Urinary bladder (tissue), 4 donors: Measurements from ENCODE around the gene NLGN4X. TPM values are rescaled to one million over a fixed set of nuclear protein-coding genes. Genes with fewer than 3 reads are reported as not detected.

Experiments used
- DNase-seq: peaks from one replicate; pipeline ENCODE4 v3.0.0-alpha.2; 2015; ENCODE audit errors: extremely low spot score
- H3K27ac ChIP-seq: one replicate; pipeline ENCODE4 v1.5.1; 2013; ENCODE audit warnings: low read depth, mild to moderate bottlenecking, moderate library complexity
- H3K36me3 ChIP-seq: one replicate; pipeline ENCODE4 v1.6.1; 2013; ENCODE audit warnings: mild to moderate bottlenecking, moderate library complexity; ENCODE audit not compliant: insufficient read depth
- H3K4me1 ChIP-seq: one replicate; pipeline ENCODE4 v1.6.1; 2013; ENCODE audit warnings: mild to moderate bottlenecking, moderate library complexity; ENCODE audit not compliant: insufficient read depth
- H3K4me3 ChIP-seq: one replicate; pipeline ENCODE4 v1.5.1; 2013; ENCODE audit warnings: low read depth, low read length
- WGBS: extraction: QIAGEN DNeasy Blood & Tissue Kit; methylation state at CpG from one replicate; pipeline ENCODE4 v1.1.7; 2013; 5-methylcytosine and 5-hydroxymethylcytosine counted together
- polyA plus RNA-seq: library from polyadenylated mRNA; stranded (reverse); fragments of 200-250 nt; gene quantifications from one replicate; pipeline ENCODE4 v1.2.3, GENCODE V29; 2013
- small RNA-seq: library from RNA; depleted of rRNA; stranded (forward); fragments of <200 nt; gene quantifications from one replicate; pipeline ENCODE3, GENCODE V24; 2014
- total RNA-seq: library from RNA; depleted of rRNA; stranded (reverse); fragments of >200 nt; gene quantifications from one replicate; pipeline ENCODE4 v1.2.3, GENCODE V29; 2014
- donor health status: healthy with polysubstance abuse.
- donor health status: healthy.

The NLGN4X gene
- total and polyA plus RNA-seq, 2 donors = 5.1 to 15.7 TPM

DNA sequence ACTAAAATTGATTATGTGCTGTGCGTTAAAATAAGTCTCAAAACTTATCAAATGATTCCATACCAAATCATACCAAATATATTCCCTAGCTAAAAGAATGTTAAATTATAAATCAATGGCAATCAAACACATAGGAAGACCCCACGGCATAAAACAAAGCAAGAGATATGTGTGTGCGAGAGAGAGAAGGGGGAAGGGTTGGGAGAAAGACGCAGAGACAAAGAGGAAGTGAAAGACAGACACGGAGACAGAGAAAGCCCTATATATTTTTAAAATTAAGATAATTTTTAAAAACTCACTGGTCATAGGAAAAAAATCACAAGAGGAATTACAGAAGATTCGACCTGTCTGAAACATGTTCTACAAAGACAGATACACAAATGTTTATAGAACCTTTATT lies 371.4 kb downstream of the NLGN4X start:
- Histone ChIP-seq H3K4me3 (no peak overlapping the region), H3K4me1 (no peaks in the 10 kb centered on the region), H3K36me3 (no peaks in the 10 kb centered on the region), H3K27ac (no peak overlapping the region)
- WGBS = 63% methylated on average over 6 of the region's 6 CpGs
- DNase-seq = no peak

DNA sequence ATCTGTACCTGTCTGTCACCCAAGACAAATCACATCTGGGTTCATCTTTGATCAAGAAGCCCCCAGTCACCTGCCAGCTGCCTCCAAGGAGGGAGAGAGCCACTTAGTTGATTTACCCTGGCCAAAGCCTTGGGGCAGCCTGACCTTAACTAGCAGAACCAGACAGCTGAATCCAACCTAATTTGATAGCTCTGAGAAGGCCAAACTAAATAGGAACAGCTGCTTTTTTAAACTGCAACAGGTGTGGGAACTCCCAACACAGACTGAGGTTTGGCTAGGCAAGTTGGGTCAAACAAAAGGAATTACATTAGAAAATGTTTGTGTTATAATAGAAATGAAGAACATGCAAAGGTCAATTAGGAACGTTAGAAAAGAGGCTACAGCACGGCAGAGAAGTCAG lies 375.7 kb downstream of the NLGN4X start:
- no peaks in the 10 kb centered on the region for H3K36me3 ChIP-seq
- DNase-seq = no peak
- no peaks in the 10 kb centered on the region for H3K4me1 ChIP-seq
- no peak overlapping the region for H3K4me3 ChIP-seq
- no peak overlapping the region for H3K27ac ChIP-seq
- 56% methylated on average over 2 of the region's 2 CpGs for WGBS

DNA sequence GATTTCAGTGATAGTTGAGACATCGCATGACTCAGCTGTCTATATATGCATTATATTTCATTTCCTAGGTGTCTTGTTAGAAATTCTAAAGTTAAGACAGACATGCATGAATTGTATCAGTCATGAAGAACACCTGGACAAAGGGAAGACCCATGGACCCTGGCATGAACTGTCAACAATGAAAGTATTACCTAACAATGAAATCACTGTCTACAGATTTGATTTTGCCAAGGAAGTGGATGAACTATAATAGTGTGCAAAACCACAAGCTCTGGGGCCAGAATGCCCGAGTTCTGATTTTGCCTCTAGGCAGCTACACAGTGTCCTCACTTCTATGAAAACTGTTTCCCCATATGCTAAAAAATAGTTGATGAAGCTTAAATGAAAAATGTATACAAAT lies 386.1 kb downstream of the NLGN4X start:
- no peak overlapping the region for H3K27ac ChIP-seq
- DNase-seq = no peak
- H3K36me3 ChIP-seq = no peaks in the 10 kb centered on the region

More for the DNA sequence above, 386.1 kb downstream of the NLGN4X start:
- Histone ChIP-seq H3K4me3 (no peak overlapping the region), H3K4me1 (no peaks in the 10 kb centered on the region)
- 89% methylated on average over 2 of the region's 2 CpGs for WGBS

Small RNAs within 50 kb of the gene (small RNA-seq; reads per million reads assigned to genes)
- not detected for gene RF00322
